Stimulated activated CD4-positive, alpha-beta T cell treated with anti-CD3 and anti-CD28 coated beads, Interleukin-15, amount 100 ng/mL, for 48 hours (primary cell): ENCODE measurements around the gene SCFD2.
"Not testable (repeated sequence)": the region's sequence is repeated elsewhere in the genome, so short reads cannot be mapped to it uniquely, and the experiment has no call there.

Experiments
- DNase-seq, 2 donors: peaks; one replicate each; pipeline ENCODE4 v3.0.0-alpha.2; 2020; ENCODE audit warnings: low read depth in 2 of 2

The SCFD2 gene

GRCh38 chr4:53238352-53238751 lies 127.5 kb downstream of the SCFD2 start:
- not testable (repeated sequence) for DNase-seq

- DNase-seq, result not testable (repeated sequence)
Observed at GRCh38 chr4:53237811-53238210, 128.1 kb downstream of the SCFD2 start.

- not testable (repeated sequence) for DNase-seq
Observed at GRCh38 chr4:53236624-53237023, 129.2 kb downstream of the SCFD2 start.

DNA sequence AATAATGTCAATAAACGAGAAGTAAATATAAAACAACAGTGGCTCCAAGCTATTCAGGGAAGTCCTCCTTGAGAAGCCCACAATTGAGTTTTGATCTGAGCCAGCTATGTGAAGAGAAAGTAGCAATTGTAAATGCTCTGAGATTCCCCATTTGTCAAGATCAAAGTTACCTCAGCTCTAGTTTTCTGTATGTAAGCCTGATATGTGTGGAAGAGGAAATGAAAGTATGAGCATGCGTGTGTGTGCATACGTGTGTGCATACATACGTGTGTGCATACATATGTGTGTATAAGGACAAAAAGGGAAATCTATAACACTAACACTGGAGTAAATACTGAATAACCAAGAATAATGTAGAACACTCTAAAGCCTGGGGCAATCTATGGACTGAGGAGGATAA lies 130.3 kb downstream of the SCFD2 start:
- no peak for DNase-seq

DNA sequence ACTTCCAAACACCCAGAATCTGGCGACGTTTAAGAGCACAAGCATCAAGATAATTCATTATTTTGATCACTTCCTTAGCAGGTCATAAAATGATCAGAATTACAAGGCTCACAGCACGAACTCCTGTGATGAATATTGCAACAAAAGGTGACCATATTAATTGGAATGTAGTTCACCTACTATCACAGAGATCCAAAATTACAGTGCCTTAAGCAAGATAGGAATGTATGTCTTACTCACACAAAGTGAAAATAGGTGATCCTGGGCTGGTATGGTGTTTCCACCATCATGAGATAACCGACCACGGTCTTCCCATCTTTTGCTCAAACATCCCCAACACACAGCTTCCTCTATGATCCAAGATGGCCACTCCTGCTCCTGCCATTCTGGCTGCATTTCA lies 131.2 kb downstream of the SCFD2 start:
- DNase-seq, result no peak

GRCh38 chr4:53234111-53234510 lies 131.8 kb downstream of the SCFD2 start:
- DNase-seq, result no peak

- DNase-seq, result no peak
Observed at GRCh38 chr4:53233114-53233795, 132.6 kb downstream of the SCFD2 start.

DNA sequence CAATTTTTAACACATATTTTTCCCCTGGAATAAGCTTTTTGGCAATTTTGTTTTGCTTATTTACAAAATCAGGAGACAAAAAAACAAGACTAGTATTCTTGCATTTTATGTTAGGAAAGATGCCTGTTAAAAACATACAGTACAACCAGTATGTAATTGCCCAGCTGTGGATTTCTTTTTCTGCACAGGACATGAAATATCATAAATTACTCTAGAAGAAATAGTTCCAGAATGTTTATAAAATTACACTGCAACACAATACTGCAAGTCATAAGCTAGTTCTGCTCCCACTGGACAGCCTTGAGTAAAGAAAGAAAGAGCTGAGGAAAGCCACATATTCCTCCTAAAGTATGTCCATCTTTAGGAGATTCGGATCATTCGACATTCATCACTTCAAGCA lies 133.5 kb downstream of the SCFD2 start:
- no peak for DNase-seq

GRCh38 chr4:53228036-53228435 lies 137.8 kb downstream of the SCFD2 start:
- DNase-seq, result no peak

- no peak for DNase-seq
Observed at GRCh38 chr4:53227451-53227850, 138.4 kb downstream of the SCFD2 start.

DNA sequence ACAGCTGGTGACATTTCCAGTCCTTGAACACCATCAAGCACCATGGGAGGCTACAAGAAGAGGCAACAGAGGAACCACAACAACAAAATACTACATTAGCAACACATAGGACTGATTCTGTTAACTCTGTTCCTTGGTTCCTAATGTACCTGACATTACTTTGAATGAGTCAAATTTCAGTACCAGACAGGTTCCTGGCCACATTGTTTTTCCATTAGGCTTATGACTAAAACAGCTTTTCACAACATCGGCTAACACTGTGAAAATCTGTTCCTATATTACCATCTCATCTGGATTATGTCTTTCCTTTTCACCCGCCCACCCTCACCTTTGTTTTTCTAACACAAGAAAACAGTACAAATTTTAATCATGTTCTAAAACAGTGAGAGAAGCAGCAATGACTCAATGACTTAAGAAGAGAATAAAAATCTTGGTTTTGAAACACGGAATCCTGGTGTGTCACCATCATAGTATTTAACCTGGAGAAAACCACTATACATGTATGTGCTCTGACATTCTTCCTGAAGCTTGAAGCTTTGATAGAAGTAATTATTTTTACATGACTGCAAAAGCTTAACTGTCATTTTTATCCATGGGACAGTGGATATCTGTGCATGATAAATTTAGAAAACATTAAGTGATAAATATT lies 143.9 kb downstream of the SCFD2 start:
- DNase-seq, result no peak

GRCh38 chr4:53219148-53219547 lies 146.7 kb downstream of the SCFD2 start:
- DNase-seq, result not testable (repeated sequence)

GRCh38 chr4:53208753-53209152 lies 157.1 kb downstream of the SCFD2 start:
- no peak for DNase-seq

- DNase-seq, result no peak
Observed at GRCh38 chr4:53205970-53206369, 159.9 kb downstream of the SCFD2 start.

- no peak for DNase-seq
Observed at GRCh38 chr4:53199356-53199755, 166.5 kb downstream of the SCFD2 start.

- no peak for DNase-seq
Observed at GRCh38 chr4:53197772-53198142, 168.1 kb downstream of the SCFD2 start.

DNA sequence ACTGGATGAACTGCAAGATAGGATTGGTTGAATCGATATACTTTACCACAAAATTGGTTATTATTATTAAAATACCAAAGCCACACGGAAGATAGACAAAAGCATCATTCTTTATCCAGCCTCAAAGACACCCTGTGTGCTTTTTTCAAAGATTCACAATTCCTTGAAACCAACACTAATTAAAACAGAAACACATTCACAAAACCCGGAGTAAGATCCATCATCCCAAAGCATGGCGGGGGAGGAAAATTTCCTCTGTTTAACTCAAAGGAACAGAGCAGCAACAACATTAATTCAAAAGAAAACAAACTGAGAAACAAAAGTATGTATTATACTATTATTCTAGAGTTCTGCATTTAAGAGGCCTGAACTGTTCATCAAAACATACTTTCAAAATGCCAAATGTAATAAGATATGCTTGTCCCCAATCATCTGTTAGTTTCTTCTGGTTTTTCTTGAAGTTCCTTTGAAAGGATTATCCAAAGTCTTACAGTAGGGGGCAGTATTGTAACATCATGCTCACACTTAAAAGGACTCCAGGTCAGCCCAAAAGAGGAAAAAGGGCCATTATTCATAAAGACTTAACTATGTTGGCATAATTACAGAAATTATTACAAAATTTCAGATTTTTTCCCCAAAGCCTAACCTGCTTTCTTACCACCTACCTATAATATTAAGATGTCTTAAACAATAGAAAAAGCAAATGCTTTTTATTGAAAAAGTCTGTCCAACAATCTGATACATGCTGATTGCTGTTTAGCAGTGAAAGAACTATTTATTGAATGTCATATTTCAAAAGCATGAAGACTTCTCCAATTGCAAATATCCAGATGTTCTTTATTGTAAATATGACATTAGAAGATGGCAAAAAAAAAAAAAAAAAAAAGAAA lies 168.7 kb downstream of the SCFD2 start:
- no peak for DNase-seq

- no peak for DNase-seq
Observed at GRCh38 chr4:53195815-53196661, 169.8 kb downstream of the SCFD2 start.

- no peak for DNase-seq
Observed at GRCh38 chr4:53194727-53195126, 171.1 kb downstream of the SCFD2 start.

GRCh38 chr4:53193111-53193510 lies 172.8 kb downstream of the SCFD2 start:
- no peak for DNase-seq

GRCh38 chr4:53192496-53192895 lies 173.4 kb downstream of the SCFD2 start:
- DNase-seq, result no peak

DNA sequence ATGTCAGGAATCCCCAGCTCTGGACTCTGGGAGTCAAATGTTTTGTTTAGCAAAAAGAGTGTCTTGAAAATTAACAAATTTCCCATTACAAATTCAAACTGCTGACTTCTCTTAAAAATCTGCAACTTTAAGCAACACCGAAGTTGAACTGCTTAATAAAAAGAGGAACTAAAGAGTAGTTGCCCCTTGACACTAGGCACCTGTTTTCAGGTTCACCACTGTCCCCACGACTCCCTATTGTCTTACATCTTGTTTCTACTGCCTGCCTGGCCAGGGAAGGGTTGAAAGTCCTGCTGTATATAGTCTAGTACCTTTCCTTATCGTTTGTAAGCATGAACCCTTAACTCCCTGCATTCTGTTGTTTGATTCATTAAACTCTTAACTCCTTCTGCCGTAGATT lies 173.9 kb downstream of the SCFD2 start:
- DNase-seq, result no peak
